H1 (cell line): ENCODE results near the gene SEMA3G. TPM values are rescaled to one million over a fixed set of nuclear protein-coding genes. Genes with fewer than 3 reads are reported as not detected.

ENCODE experiments used
- CTCF ChIA-PET: fragments of 300-600 bp; sonication (Branson Sonifier 250); formaldehyde crosslinking; loops from one replicate; lab custom pipeline; 2021; ENCODE audit not compliant: partially characterized antibody; lab: Charles Lee
- POLR2A ChIA-PET: fragments of 300-600 bp; sonication (Branson Sonifier 250); formaldehyde crosslinking; loops from one replicate; lab custom pipeline; 2021; ENCODE audit warnings: inconsistent platforms; ENCODE audit not compliant: partially characterized antibody; lab: Charles Lee
- DNase-seq, 2 experiments: peaks; one replicate each; pipeline versions ENCODE4 v3.0.0 to v3.0.0-alpha.2; 2010 to 2022; ENCODE audit warnings: low spot score in 2 of 2, low read depth in 1 of 2, mixed read lengths in 1 of 2
- FAIRE-seq: peaks from 2 replicates; lab custom pipeline; 2011; peaks lifted over from hg19 to GRCh38; lab: Jason Lieb, UNC
- H2AFZ ChIP-seq: 2 replicates; pipeline ENCODE4 v1.8.1; 2012; ENCODE audit warnings: low read length, inconsistent platforms
- H2AK5ac ChIP-seq: 2 replicates; pipeline ENCODE4 v1.6.1; 2013; ENCODE audit warnings: low read depth, low read length
- H2BK120ac ChIP-seq: replicated peaks from 2 replicates; pipeline ENCODE3; 2013; ENCODE audit warnings: low read depth, low read length, inconsistent platforms
- H2BK12ac ChIP-seq: 2 replicates; pipeline ENCODE4 v1.6.1; 2013; ENCODE audit warnings: low read depth, low read length
- H2BK15ac ChIP-seq: 2 replicates; pipeline ENCODE4 v1.6.1; 2013; ENCODE audit warnings: low read length
- H2BK20ac ChIP-seq: 2 replicates; pipeline ENCODE4 v1.6.1; 2013; ENCODE audit warnings: low read length
- H2BK5ac ChIP-seq: 2 replicates; pipeline ENCODE4 v1.6.1; 2013; ENCODE audit warnings: low read depth, low read length
- H3K14ac ChIP-seq: 2 replicates; pipeline ENCODE4 v1.6.1; 2013; ENCODE audit warnings: inconsistent platforms; ENCODE audit not compliant: insufficient read length
- H3K18ac ChIP-seq: 2 replicates; pipeline ENCODE4 v1.6.1; 2013; ENCODE audit warnings: low read length; ENCODE audit errors: extremely low read depth
- H3K23ac ChIP-seq: 2 replicates; pipeline ENCODE4 v1.6.1; 2013; ENCODE audit warnings: inconsistent platforms; ENCODE audit not compliant: insufficient read length
- H3K23me2 ChIP-seq: 2 replicates; pipeline ENCODE4 v1.6.1; 2013; ENCODE audit warnings: low read depth, low read length
- H3K27ac ChIP-seq: 2 replicates; pipeline ENCODE4 v1.6.1; 2011; ENCODE audit warnings: low read depth, low read length, inconsistent platforms
- H3K27me3 ChIP-seq, 4 experiments: replicated peaks in 1 of 4; 1 replicate in 1 of 4; 2 replicates in 3 of 4; pipeline versions ENCODE4 v1.6.1 to v1.8.1; 2011 to 2013; ENCODE audit warnings: low read length in 3 of 4, mild to moderate bottlenecking in 3 of 4, inconsistent platforms in 2 of 4, mixed read lengths in 2 of 4, moderate library complexity in 1 of 4; ENCODE audit not compliant: control insufficient read depth in 3 of 4, insufficient read depth in 3 of 4; ENCODE audit errors: extremely low read depth in 1 of 4
- H3K36me3 ChIP-seq, 4 experiments: 2 replicates each; pipeline versions ENCODE4 v1.6.1 to v1.8.1; 2011 to 2013; ENCODE audit warnings: mild to moderate bottlenecking in 4 of 4, low read length in 3 of 4, moderate library complexity in 2 of 4, control low read depth in 1 of 4, inconsistent platforms in 1 of 4; ENCODE audit not compliant: insufficient read depth in 4 of 4, control insufficient read depth in 2 of 4
- H3K4ac ChIP-seq: replicated peaks from 2 replicates; pipeline ENCODE3; 2013; ENCODE audit warnings: low read length, low read depth, mixed read lengths, inconsistent platforms; ENCODE audit not compliant: insufficient read length
- H3K4me1 ChIP-seq, 4 experiments: replicated peaks in 1 of 4; 1 replicate in 1 of 4; 2 replicates in 3 of 4; pipeline versions ENCODE4 v1.6.1 to v1.8.1; 2011 to 2013; ENCODE audit warnings: low read length in 3 of 4, inconsistent platforms in 2 of 4, mixed read lengths in 1 of 4; ENCODE audit not compliant: insufficient read depth in 4 of 4, control insufficient read depth in 3 of 4
- H3K4me2 ChIP-seq, 2 experiments: 2 replicates each; pipeline versions ENCODE4 v1.6.1 to v1.8.1; 2011 to 2013; ENCODE audit warnings: low read depth in 2 of 2, low read length in 2 of 2, control low read depth in 1 of 2, inconsistent platforms in 1 of 2, mild to moderate bottlenecking in 1 of 2; ENCODE audit not compliant: insufficient read depth in 1 of 2
- H3K4me3 ChIP-seq, 4 experiments: fragments of 200-600, 300-600 bp in 1 of 4; sonication (generic), shearing (Covaris generic), sonication (Bioruptor Twin) in 1 of 4; 2 replicates each; pipeline versions ENCODE4 v1.5.1 to v1.8.1; 2011 to 2016; ENCODE audit warnings: low read length in 4 of 4, low read depth in 3 of 4, control low read depth in 2 of 4, inconsistent platforms in 2 of 4, mild to moderate bottlenecking in 2 of 4, mixed read lengths in 1 of 4, moderate library complexity in 1 of 4; ENCODE audit not compliant: insufficient read depth in 2 of 4; ENCODE audit errors: extremely low read depth in 1 of 4
- H3K56ac ChIP-seq: replicated peaks from 2 replicates; pipeline ENCODE3; 2013; ENCODE audit warnings: low read depth, mild to moderate bottlenecking, mixed read lengths, low read length, inconsistent platforms; ENCODE audit not compliant: insufficient read length
- H3K79me1 ChIP-seq: 2 replicates; pipeline ENCODE4 v1.6.1; 2013; ENCODE audit warnings: low read depth, low read length, control low read depth
- H3K79me2 ChIP-seq, 2 experiments: 2 replicates each; pipeline versions ENCODE4 v1.6.1 to v1.8.1; 2012 to 2013; ENCODE audit warnings: low read length in 2 of 2, mild to moderate bottlenecking in 2 of 2, inconsistent platforms in 1 of 2; ENCODE audit not compliant: insufficient read depth in 2 of 2, control insufficient read depth in 1 of 2
- H3K9ac ChIP-seq, 4 experiments: replicated peaks in 1 of 4; 1 replicate in 1 of 4; 2 replicates in 3 of 4; pipeline versions ENCODE4 v1.6.1 to v1.8.1; 2011 to 2013; ENCODE audit warnings: low read depth in 3 of 4, low read length in 3 of 4, control low read depth in 2 of 4, mild to moderate bottlenecking in 2 of 4, moderate library complexity in 2 of 4, inconsistent platforms in 1 of 4; ENCODE audit errors: extremely low read depth in 1 of 4
- H3K9me3 ChIP-seq, 2 experiments: 2 replicates each; pipeline versions ENCODE4 v1.6.1 to v1.8.1; 2012 to 2013; ENCODE audit warnings: mild to moderate bottlenecking in 2 of 2, moderate library complexity in 2 of 2, control low read depth in 1 of 2, inconsistent platforms in 1 of 2, low read depth in 1 of 2, low read length in 1 of 2, mixed read lengths in 1 of 2; ENCODE audit not compliant: insufficient read depth in 2 of 2
- H4K20me1 ChIP-seq, 2 experiments: replicated peaks in 1 of 2; 2 replicates each; pipeline versions ENCODE3 to v1.8.1; 2011 to 2013; ENCODE audit warnings: inconsistent platforms in 2 of 2, low read length in 2 of 2, mild to moderate bottlenecking in 1 of 2; ENCODE audit not compliant: insufficient read depth in 2 of 2, control insufficient read depth in 1 of 2
- H4K5ac ChIP-seq: 2 replicates; pipeline ENCODE4 v1.6.1; 2013; ENCODE audit warnings: low read length, low read depth, mixed read lengths, inconsistent platforms; ENCODE audit not compliant: insufficient read length
- H4K8ac ChIP-seq: 2 replicates; pipeline ENCODE4 v1.8.0; 2013; ENCODE audit warnings: mild to moderate bottlenecking, moderate library complexity, low read length, inconsistent platforms; ENCODE audit not compliant: insufficient read depth; ENCODE audit errors: extremely low read depth
- H4K91ac ChIP-seq: replicated peaks from 2 replicates; pipeline ENCODE3; 2013; ENCODE audit warnings: low read length, mixed read lengths, inconsistent platforms; ENCODE audit not compliant: insufficient read length
- JUND ChIP-seq: IDR thresholded peaks from 2 replicates; pipeline ENCODE4 v1.6.1; 2011; ENCODE audit warnings: mild to moderate bottlenecking, improper control_type of control experiment, low read length
- RFX5 ChIP-seq: IDR thresholded peaks from 2 replicates; pipeline ENCODE4 v1.6.1; 2011; ENCODE audit warnings: low read depth, low read length, improper control_type of control experiment, borderline replicate concordance
- SIRT6 ChIP-seq: IDR thresholded peaks from one replicate; pipeline ENCODE4 v1.7.1; 2012; ENCODE audit warnings: low read length, inconsistent platforms
- WGBS, 2 experiments: shearing (Covaris generic) in 1 of 2; methylation state at CpG; one replicate each; pipeline versions ENCODE4 v1.1.6 to v1.1.7; 2013 to 2015; ENCODE audit warnings: low lambda C conversion rate in 2 of 2, mixed read lengths in 2 of 2, inconsistent platforms in 1 of 2, low coverage in 1 of 2, missing lambda C conversion rate in 1 of 2; ENCODE audit not compliant: insufficient replicate concordance in 2 of 2, insufficient coverage in 1 of 2, insufficient read length in 1 of 2; ENCODE audit errors: extremely low coverage in 1 of 2, missing lambda C conversion rate in 1 of 2; 5-methylcytosine and 5-hydroxymethylcytosine counted together
- polyA plus RNA-seq, 7 experiments: library from polyadenylated mRNA; depleted of rRNA in 3 of 7; stranded (reverse) in 5 of 7; unstranded in 2 of 7; fragments of >200 nt in 5 of 7; fragments of 200-250 nt in 2 of 7; gene quantifications; 1 replicate in 5 of 7; 2 replicates in 1 of 7; 4 replicates in 1 of 7; pipeline versions ENCODE4 v1.2.1 to v1.2.3, GENCODE V29; 2011 to 2013; ENCODE audit warnings: missing spikeins in 2 of 7, mixed read lengths in 2 of 7
- total RNA-seq: library from RNA; stranded (reverse); fragmentation: NEBNext Ultra II Directional; extraction: Animal tissue kit (Norgen Biotek cat#: 25700); gene quantifications from 2 replicates; pipeline ENCODE4 v1.2.1, GENCODE V29; 2021
- TF ChIP-seq, protein P1 (sequence below): IDR thresholded peaks from 2 replicates; pipeline ENCODE4 v1.6.1; 2011; ENCODE audit warnings: low read length, improper control_type of control experiment

Gene SEMA3G
- total and polyA plus RNA-seq, 2 of the 8 experiments (the other 6 are each of a cell fraction or from before 2014, with no cell fraction given), result 0.95 to 1.5 TPM

DNA sequence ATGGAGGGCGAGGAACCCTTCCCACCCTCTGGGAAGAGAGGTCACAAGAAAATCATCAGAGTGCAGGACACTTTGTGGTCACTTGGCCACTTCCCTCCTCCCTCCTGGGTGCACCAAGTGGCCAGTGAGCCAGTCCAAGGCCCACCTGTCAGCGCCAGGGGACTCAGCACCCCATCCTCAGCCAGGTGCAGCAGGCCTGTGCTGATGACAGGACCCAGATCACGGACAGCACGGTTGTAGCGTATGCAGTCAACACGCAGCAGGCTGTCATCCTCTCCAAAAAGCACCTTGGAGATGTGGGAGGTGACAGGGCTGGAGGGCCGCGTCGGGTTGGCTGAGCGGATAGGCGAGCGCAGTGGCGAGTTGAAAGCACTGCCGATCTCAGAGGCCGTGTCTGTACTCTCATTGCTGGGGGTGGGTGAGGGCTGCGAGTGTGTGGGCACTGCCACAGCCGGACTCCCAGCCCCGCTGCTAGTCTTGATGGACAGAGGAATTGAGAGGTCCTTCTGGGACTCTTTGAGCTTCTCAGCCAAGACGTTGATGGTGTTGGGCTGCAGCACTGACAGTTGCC, 41.5 kb downstream of the SEMA3G start:
- Histone ChIP-seq H3K4ac (no peak overlapping the region), H3K27me3 (no peaks in the 10 kb centered on the region), H3K4me1 (no peaks in the 10 kb centered on the region), H3K79me1 (no peaks in the 10 kb centered on the region), H3K23me2 (no peaks in the 10 kb centered on the region), H2AFZ (no peak overlapping the region), H3K36me3 (peaks cover 33 to 63% (median 54%) of the 10 kb centered on the region in 4 experiments), H2BK15ac (no peak overlapping the region), H4K5ac (no peak overlapping the region), H3K14ac (no peak overlapping the region), H3K4me2 (no peak overlapping the region), H3K27ac (no peak overlapping the region), H3K56ac (no peak overlapping the region), H2BK5ac (no peak overlapping the region), H3K23ac (no peak overlapping the region), H3K9me3 (no peaks in the 10 kb centered on the region), H2BK20ac (no peak overlapping the region), H2BK120ac (no peak overlapping the region), H2AK5ac (no peak overlapping the region), H3K4me3 (no peak overlapping the region), H4K8ac (no peak overlapping the region; the same call in 1 of the 2 replicates), H2BK12ac (no peak overlapping the region), H3K18ac (no peak overlapping the region), H4K91ac (no peak overlapping the region), H3K9ac (no peak overlapping the region), H3K79me2 (peaks cover 0 to 2% of the 10 kb centered on the region in 2 experiments; a peak in 1 of 4 replicates), H4K20me1 (peaks cover 3 to 17% of the 10 kb centered on the region in 2 experiments)
- no peak for TF ChIP-seq SIRT6
- TF ChIP-seq RFX5, result no peak
- TF ChIP-seq JUND, result no peak
- TF ChIP-seq, protein P1, sequence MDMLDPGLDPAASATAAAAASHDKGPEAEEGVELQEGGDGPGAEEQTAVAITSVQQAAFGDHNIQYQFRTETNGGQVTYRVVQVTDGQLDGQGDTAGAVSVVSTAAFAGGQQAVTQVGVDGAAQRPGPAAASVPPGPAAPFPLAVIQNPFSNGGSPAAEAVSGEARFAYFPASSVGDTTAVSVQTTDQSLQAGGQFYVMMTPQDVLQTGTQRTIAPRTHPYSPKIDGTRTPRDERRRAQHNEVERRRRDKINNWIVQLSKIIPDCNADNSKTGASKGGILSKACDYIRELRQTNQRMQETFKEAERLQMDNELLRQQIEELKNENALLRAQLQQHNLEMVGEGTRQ, result no peak
- ChIA-PET CTCF (interaction anchor here (1.7 to 11.1 kb wide), 3 partner anchors 9 to 44 kb away, joined by 12 to 150 read pairs (median 13); no protein-coding TSS in a partner anchor), POLR2A (interaction anchor here (2.2 to 5.0 kb wide), 2 partner anchors 9 to 14 kb away, joined by 4 to 23 read pairs; no protein-coding TSS in a partner anchor)
- no peak for DNase-seq
- FAIRE-seq, result no peak
- 94% methylated on average over 19 of the region's 19 CpGs; no CpG with 5 or more reads in 1 of the 2 experiments for WGBS, 2 experiments
